Measurements from ENCODE around the gene GNA15.

The GNA15 gene

DNA sequence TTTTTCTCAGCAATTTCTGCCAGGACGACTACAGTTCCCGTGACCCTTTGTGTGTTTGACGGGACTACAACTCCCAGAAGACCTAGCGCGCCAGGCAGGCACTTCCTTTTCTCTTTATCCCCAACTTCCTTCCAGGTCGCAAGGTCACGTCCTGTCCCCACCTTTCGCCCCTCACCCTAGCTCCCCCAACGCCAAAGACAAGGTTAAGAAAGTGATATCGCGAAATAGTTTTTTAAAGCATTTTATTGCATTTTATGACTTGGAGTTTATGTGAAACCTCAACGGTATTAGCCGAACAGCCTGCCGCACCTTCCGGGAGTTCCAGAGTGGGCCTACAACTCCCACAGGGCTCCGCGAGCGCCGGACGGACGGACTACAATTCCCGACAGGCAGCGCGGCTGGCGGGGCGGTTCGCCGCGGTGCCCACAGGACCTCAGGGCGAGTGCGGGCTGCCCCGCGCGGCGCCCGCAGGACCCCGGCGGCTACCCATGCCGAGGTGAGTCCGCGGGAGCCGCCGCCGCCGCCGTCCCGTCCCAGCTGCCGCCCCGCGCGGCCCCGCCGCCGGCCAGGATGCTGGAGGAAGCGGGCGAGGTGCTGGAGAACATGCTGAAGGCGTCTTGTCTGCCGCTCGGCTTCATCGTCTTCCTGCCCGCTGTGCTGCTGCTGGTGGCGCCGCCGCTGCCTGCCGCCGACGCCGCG, 49.8 kb downstream of the GNA15 start, which contains the start of gene NCLN:
Gene NCLN (plus strand): TSS at position 470 of the 699 bp plus-strand sequence. CDS start 101 bp downstream, at position 571.
- Histone ChIP-seq H3K27ac (ENCODE audit: low read depth, low read length) (peak within 1 kb of the TSS; percentile 65), H3K4me2 (ENCODE audit: low read length) (peak within 1 kb of the TSS; percentile 62), H4K20me1 (ENCODE audit: control insufficient read depth, insufficient read depth, low read depth, low read length) (peaks cover 25% of the 10 kb centered on the region; the same call in 1 of the 2 replicates), H3K9me2 (replicated peaks; ENCODE audit: control insufficient read depth, low read length) (no peaks in the 10 kb centered on the region), H3K4me3 (ENCODE audit: low read length) (peak within 1 kb of the TSS; percentile 74), H3K36me3 (ENCODE audit: control insufficient read depth, low read length) (peaks cover 30% of the 10 kb centered on the region), H3F3A (ENCODE audit: control insufficient read depth, insufficient read depth) (peaks cover 5% of the 10 kb centered on the region), H3K9me3 (ENCODE audit: control insufficient read depth, insufficient read depth, low read length) (no peaks in the 10 kb centered on the region), H3K27me3 (ENCODE audit: control insufficient read depth, low read length) (no peaks in the 10 kb centered on the region), H3K4me1 (ENCODE audit: control insufficient read depth, low read length) (peaks cover 40% of the 10 kb centered on the region), H3K79me2 (ENCODE audit: control insufficient read depth, low read length) (peaks cover 61% of the 10 kb centered on the region)
- TF ChIP-seq EZH2phosphoT487 (IDR thresholded peaks at IDR 0.05; ENCODE audit: borderline replicate concordance, low read length): no peak
- TF ChIP-seq, protein P1, sequence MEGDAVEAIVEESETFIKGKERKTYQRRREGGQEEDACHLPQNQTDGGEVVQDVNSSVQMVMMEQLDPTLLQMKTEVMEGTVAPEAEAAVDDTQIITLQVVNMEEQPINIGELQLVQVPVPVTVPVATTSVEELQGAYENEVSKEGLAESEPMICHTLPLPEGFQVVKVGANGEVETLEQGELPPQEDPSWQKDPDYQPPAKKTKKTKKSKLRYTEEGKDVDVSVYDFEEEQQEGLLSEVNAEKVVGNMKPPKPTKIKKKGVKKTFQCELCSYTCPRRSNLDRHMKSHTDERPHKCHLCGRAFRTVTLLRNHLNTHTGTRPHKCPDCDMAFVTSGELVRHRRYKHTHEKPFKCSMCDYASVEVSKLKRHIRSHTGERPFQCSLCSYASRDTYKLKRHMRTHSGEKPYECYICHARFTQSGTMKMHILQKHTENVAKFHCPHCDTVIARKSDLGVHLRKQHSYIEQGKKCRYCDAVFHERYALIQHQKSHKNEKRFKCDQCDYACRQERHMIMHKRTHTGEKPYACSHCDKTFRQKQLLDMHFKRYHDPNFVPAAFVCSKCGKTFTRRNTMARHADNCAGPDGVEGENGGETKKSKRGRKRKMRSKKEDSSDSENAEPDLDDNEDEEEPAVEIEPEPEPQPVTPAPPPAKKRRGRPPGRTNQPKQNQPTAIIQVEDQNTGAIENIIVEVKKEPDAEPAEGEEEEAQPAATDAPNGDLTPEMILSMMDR (IDR thresholded peaks at IDR 0.05; ENCODE audit: low read depth, low read length, poor library complexity, severe bottlenecking): no peak

DNA sequence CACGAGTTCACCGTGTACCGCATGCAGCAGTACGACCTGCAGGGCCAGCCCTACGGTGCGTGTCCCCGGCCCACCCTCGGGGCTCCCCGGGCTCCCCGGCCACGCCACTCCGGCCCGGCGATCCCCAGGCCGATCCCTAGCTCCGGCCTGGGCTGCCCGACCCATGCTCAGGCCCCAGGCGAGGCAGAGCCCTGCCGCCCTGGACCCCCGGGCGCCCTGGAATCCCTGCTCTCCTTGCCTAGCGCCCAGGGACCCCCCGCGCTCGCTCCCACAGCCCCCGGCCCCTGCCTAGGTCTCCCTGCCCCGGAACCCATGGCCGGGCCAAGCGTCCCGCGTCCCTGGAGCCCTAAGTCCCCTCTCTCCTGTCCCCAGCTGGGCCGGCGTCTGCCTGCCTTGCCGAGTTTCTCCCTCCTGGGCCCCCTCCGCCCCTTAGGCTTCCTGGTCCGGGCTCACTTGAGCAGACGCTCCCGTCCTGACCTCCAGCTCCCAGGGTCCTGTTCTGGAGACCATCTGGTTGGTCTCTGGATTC, 50.4 kb downstream of the GNA15 start:
- no peak for TF ChIP-seq EZH2phosphoT487 (IDR thresholded peaks at IDR 0.05; ENCODE audit: borderline replicate concordance, low read length)
- TF ChIP-seq, protein P1 (IDR thresholded peaks at IDR 0.05; ENCODE audit: low read depth, low read length, poor library complexity, severe bottlenecking): no peak
- Histone ChIP-seq H3K4me1 (ENCODE audit: control insufficient read depth, low read length) (peaks cover 35% of the 10 kb centered on the region), H3K27me3 (ENCODE audit: control insufficient read depth, low read length) (no peaks in the 10 kb centered on the region), H4K20me1 (ENCODE audit: control insufficient read depth, insufficient read depth, low read depth, low read length) (peaks cover 27% of the 10 kb centered on the region; the same call in 1 of the 2 replicates), H3K4me2 (ENCODE audit: low read length) (peak overlapping the region; percentile 58), H3F3A (ENCODE audit: control insufficient read depth, insufficient read depth) (no peaks in the 10 kb centered on the region), H3K9me2 (replicated peaks; ENCODE audit: control insufficient read depth, low read length) (no peaks in the 10 kb centered on the region), H3K4me3 (ENCODE audit: low read length) (peak overlapping the region; percentile 74), H3K9me3 (ENCODE audit: control insufficient read depth, insufficient read depth, low read length) (no peaks in the 10 kb centered on the region), H3K27ac (ENCODE audit: low read depth, low read length) (peak overlapping the region; percentile 8; the same call in 1 of the 2 replicates), H3K79me2 (ENCODE audit: control insufficient read depth, low read length) (peaks cover 61% of the 10 kb centered on the region), H3K36me3 (ENCODE audit: control insufficient read depth, low read length) (peaks cover 26% of the 10 kb centered on the region)

DNA sequence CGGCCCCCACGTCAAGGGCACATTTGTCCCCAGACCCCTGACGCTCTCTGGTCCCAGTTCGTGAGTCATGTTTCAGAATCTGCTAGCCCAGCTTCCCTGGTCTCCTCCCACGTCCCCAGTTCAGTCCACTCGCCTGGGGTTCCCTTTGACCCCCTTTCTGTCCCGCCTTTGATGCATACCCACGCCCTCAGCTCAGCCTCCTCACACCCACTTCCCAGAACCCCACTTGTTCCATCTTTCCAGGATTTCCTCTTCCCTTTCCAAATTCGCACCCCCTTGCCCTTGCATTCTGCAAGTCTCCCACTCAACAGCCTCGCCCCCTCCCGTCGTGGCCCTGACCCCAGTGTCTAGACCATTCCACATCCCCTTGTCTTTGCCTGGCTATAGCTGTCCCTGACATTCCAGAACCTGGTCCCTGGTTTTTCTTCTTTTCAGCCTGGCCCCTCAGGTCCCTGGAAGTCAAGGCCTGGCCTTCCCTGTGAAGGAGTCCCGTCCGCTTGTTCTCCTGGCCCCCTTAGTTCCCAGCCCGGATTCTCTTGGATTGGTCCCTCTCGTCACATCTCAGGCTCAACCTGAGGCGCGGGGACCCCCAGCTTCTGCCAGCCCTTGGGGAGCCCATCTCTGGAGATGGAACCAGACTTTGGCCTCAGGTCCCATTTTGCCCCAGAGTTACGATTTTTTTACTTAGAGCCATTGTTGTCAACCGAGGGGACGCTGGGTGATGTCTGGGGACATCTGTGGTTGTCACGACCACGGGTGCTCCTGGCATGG, 51.2 kb downstream of the GNA15 start:
- TF ChIP-seq EZH2phosphoT487 (IDR thresholded peaks at IDR 0.05; ENCODE audit: borderline replicate concordance, low read length): no peak
- TF ChIP-seq, protein P1 (IDR thresholded peaks at IDR 0.05; ENCODE audit: low read depth, low read length, poor library complexity, severe bottlenecking): no peak
- H3K79me2 ChIP-seq (ENCODE audit: control insufficient read depth, low read length): peaks cover 63% of the 10 kb centered on the region

More for the DNA sequence above, 51.2 kb downstream of the GNA15 start:
- Histone ChIP-seq H3K4me1 (ENCODE audit: control insufficient read depth, low read length) (peaks cover 30% of the 10 kb centered on the region), H3K9me3 (ENCODE audit: control insufficient read depth, insufficient read depth, low read length) (no peaks in the 10 kb centered on the region), H3F3A (ENCODE audit: control insufficient read depth, insufficient read depth) (no peaks in the 10 kb centered on the region), H3K27ac (ENCODE audit: low read depth, low read length) (no peak overlapping the region), H3K9me2 (replicated peaks; ENCODE audit: control insufficient read depth, low read length) (no peaks in the 10 kb centered on the region), H3K36me3 (ENCODE audit: control insufficient read depth, low read length) (peaks cover 30% of the 10 kb centered on the region), H4K20me1 (ENCODE audit: control insufficient read depth, insufficient read depth, low read depth, low read length) (peaks cover 27% of the 10 kb centered on the region; the same call in 1 of the 2 replicates), H3K4me3 (ENCODE audit: low read length) (peak overlapping the region; percentile 74), H3K4me2 (ENCODE audit: low read length) (peak overlapping the region; percentile 58), H3K27me3 (ENCODE audit: control insufficient read depth, low read length) (no peaks in the 10 kb centered on the region)
